SK-N-SH treated with all-trans-retinoic acid at 6 μM for 48 hours (cell line): ENCODE results near the gene LBHD1.

Experiments used
- ATAC-seq: fragments of 200-7000 bp; cut with Tn5 transposase; 3 replicates; pipeline ENCODE4 v1.9.1; 2020; ENCODE audit warnings: mild to moderate bottlenecking, moderate library complexity
- ARNTL ChIP-seq: fragments of 450-650 bp; formaldehyde crosslinking; IDR thresholded peaks from 2 replicates; pipeline ENCODE4 v1.5.0; 2020; ENCODE audit warnings: low read depth, mild to moderate bottlenecking, moderate library complexity, borderline replicate concordance
- BACH2 ChIP-seq: fragments of 250-450 bp; sonication (Bioruptor Pico); IDR thresholded peaks from 2 replicates; pipeline ENCODE4 v1.9.0; 2021; ENCODE audit warnings: mild to moderate bottlenecking, borderline replicate concordance
- GLIS3 ChIP-seq: fragments of 250-450 bp; sonication (Bioruptor Pico); IDR thresholded peaks from 2 replicates; pipeline ENCODE4 v1.5.0; 2020; ENCODE audit warnings: mild to moderate bottlenecking, moderate library complexity
- ISL1 ChIP-seq: fragments of 250-450 bp; sonication (Bioruptor Pico); IDR thresholded peaks from 2 replicates; pipeline ENCODE4 v2.1.2; 2022; ENCODE audit warnings: mild to moderate bottlenecking, moderate library complexity
- OSR1 ChIP-seq: fragments of 250-450 bp; sonication (Bioruptor Pico); IDR thresholded peaks from 2 replicates; pipeline ENCODE4 v1.8.0; 2022; ENCODE audit warnings: moderate library complexity, mild to moderate bottlenecking, inconsistent platforms
- PPARA ChIP-seq: fragments of 250-450 bp; sonication (Bioruptor Pico); IDR thresholded peaks from 2 replicates; pipeline ENCODE4 v1.5.0; 2020; ENCODE audit warnings: mild to moderate bottlenecking, borderline replicate concordance
- RARB ChIP-seq: fragments of 250-450 bp; sonication (Bioruptor Pico); IDR thresholded peaks from 2 replicates; pipeline ENCODE4 v1.8.0; 2021; ENCODE audit warnings: mild to moderate bottlenecking, moderate library complexity
- SNAI2 ChIP-seq: fragments of 250-450 bp; sonication (Bioruptor Pico); IDR thresholded peaks from 2 replicates; pipeline ENCODE4 v1.5.0; 2020; ENCODE audit warnings: mild to moderate bottlenecking, moderate library complexity
- TCF4 ChIP-seq: fragments of 250-450 bp; sonication (Bioruptor Pico); IDR thresholded peaks from 2 replicates; pipeline ENCODE4 v1.8.0; 2021; ENCODE audit warnings: mild to moderate bottlenecking, moderate library complexity, borderline replicate concordance
- TOX ChIP-seq: fragments of 250-450 bp; sonication (Bioruptor Pico); IDR thresholded peaks from 2 replicates; pipeline ENCODE4 v1.8.0; 2021; ENCODE audit warnings: mild to moderate bottlenecking, moderate library complexity, borderline replicate concordance
- ZC3H10 ChIP-seq: fragments of 250-450 bp; sonication (Bioruptor Pico); IDR thresholded peaks from 2 replicates; pipeline ENCODE4 v1.5.1; 2021; ENCODE audit warnings: mild to moderate bottlenecking, moderate library complexity
- ZFP3 ChIP-seq: fragments of 250-450 bp; sonication (Bioruptor Pico); IDR thresholded peaks from 2 replicates; pipeline ENCODE4 v1.5.0; 2020; ENCODE audit warnings: mild to moderate bottlenecking, moderate library complexity
- ZNF565 ChIP-seq: fragments of 450-650 bp; formaldehyde crosslinking; conservative IDR thresholded peaks from 2 replicates; pipeline ENCODE4 v1.5.0; 2020; ENCODE audit warnings: low read depth, mild to moderate bottlenecking, moderate library complexity
- ZNF70 ChIP-seq: fragments of 450-650 bp; formaldehyde crosslinking; IDR thresholded peaks from 2 replicates; pipeline ENCODE4 v1.5.0; 2020; ENCODE audit warnings: mild to moderate bottlenecking, moderate library complexity
- ZNF8 ChIP-seq: fragments of 450-650 bp; formaldehyde crosslinking; IDR thresholded peaks from 2 replicates; pipeline ENCODE4 v1.5.0; 2020; ENCODE audit warnings: mild to moderate bottlenecking, moderate library complexity
- TF ChIP-seq, protein P1 (sequence below): fragments of 250-450 bp; sonication (Bioruptor Pico); IDR thresholded peaks from 2 replicates; pipeline ENCODE4 v1.5.0; 2020; ENCODE audit warnings: mild to moderate bottlenecking, moderate library complexity
- TF ChIP-seq, protein P2 (sequence below): fragments of 250-450 bp; sonication (Bioruptor Pico); IDR thresholded peaks from 2 replicates; pipeline ENCODE4 v1.5.1; 2021; ENCODE audit warnings: mild to moderate bottlenecking, moderate library complexity
- TF ChIP-seq, protein P3 (sequence below): fragments of 250-450 bp; sonication (Bioruptor Pico); IDR thresholded peaks from 2 replicates; pipeline ENCODE4 v1.8.0; 2020; ENCODE audit warnings: mild to moderate bottlenecking, moderate library complexity, borderline replicate concordance
- TF ChIP-seq, protein P4 (sequence below): fragments of 250-450 bp; sonication (Bioruptor Pico); IDR thresholded peaks from 2 replicates; pipeline ENCODE4 v1.8.0; 2021; ENCODE audit warnings: low read depth, mild to moderate bottlenecking, moderate library complexity, borderline replicate concordance

The LBHD1 gene

DNA sequence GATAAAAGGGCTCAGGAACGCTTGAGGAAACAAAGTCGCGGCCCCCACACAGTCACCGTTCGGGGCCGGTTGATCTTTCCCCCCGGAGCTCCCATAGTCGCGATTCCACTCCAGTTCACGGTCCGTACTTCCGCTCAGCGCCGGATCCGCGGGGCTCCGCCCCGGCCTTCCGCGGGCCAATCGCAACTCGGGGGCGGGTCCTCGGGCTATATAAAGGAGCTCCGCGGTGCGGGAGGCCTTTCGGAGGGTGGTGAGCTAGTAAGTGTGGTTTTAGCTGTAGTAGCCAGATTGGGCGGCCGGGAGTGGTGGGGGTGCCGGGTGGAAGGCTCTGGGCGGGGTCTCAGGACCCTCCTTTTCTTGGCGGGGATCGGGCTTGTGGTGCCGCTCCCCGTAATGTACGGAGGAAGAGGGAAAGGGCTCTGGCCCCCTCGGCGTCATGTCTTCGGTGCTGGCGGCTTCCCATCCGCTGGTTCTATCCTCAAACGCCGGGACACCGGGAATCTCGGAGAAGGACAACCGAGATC lies 6.9 kb downstream of the LBHD1 start, which contains the start of the genes C11orf98 and CSKMT (continued):
- TF ChIP-seq, protein P1, sequence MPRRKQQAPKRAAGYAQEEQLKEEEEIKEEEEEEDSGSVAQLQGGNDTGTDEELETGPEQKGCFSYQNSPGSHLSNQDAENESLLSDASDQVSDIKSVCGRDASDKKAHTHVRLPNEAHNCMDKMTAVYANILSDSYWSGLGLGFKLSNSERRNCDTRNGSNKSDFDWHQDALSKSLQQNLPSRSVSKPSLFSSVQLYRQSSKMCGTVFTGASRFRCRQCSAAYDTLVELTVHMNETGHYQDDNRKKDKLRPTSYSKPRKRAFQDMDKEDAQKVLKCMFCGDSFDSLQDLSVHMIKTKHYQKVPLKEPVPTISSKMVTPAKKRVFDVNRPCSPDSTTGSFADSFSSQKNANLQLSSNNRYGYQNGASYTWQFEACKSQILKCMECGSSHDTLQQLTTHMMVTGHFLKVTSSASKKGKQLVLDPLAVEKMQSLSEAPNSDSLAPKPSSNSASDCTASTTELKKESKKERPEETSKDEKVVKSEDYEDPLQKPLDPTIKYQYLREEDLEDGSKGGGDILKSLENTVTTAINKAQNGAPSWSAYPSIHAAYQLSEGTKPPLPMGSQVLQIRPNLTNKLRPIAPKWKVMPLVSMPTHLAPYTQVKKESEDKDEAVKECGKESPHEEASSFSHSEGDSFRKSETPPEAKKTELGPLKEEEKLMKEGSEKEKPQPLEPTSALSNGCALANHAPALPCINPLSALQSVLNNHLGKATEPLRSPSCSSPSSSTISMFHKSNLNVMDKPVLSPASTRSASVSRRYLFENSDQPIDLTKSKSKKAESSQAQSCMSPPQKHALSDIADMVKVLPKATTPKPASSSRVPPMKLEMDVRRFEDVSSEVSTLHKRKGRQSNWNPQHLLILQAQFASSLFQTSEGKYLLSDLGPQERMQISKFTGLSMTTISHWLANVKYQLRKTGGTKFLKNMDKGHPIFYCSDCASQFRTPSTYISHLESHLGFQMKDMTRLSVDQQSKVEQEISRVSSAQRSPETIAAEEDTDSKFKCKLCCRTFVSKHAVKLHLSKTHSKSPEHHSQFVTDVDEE: no peak

DNA sequence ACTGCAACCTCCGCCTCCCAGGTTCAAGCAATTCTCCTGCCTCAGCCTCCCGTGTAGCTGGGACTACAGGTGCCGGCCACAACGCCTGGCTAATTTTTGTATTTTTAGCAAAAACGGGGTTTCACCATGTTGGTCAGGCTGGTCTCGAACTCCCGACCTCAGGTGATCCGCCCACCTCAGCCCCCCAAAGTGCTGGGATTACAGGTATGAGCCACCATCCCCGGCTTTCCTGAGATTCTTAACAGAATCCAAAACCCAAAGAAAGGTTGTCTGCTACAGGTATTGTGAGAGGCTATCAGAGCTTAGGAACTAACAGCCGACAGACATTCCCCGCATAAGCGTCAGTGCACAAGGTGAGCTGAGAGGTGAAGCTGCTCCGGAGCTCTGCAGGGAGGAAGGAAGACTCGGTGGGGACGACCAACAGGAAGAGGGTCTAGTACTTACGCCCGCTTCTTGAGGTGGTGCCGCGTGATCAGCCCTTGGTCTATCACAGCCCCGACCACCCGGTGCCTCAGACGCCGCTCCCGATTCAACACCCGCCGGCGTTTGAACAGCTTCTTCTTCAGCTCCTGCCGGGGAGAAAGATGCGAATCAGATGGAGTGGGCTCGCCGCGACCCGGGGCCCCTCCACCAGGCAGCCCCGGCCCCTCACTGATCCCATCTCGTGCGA lies 7.5 kb downstream of the LBHD1 start:
- TF ChIP-seq SNAI2: no peak
- no peak for TF ChIP-seq GLIS3
- TF ChIP-seq ZNF565: no peak
- no peak for TF ChIP-seq BACH2 (CRISPR knock-in tag)
- no peak for TF ChIP-seq ARNTL (CRISPR knock-in tag)
- TF ChIP-seq OSR1 (CRISPR knock-in tag): no peak
- no peak for TF ChIP-seq ZNF70
- TF ChIP-seq, protein P2, sequence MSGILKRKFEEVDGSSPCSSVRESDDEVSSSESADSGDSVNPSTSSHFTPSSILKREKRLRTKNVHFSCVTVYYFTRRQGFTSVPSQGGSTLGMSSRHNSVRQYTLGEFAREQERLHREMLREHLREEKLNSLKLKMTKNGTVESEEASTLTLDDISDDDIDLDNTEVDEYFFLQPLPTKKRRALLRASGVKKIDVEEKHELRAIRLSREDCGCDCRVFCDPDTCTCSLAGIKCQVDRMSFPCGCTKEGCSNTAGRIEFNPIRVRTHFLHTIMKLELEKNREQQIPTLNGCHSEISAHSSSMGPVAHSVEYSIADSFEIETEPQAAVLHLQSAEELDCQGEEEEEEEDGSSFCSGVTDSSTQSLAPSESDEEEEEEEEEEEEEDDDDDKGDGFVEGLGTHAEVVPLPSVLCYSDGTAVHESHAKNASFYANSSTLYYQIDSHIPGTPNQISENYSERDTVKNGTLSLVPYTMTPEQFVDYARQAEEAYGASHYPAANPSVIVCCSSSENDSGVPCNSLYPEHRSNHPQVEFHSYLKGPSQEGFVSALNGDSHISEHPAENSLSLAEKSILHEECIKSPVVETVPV: no peak
- no peak for TF ChIP-seq ZNF8 (CRISPR knock-in tag)
- no peak for TF ChIP-seq TOX (CRISPR knock-in tag)
- no peak for TF ChIP-seq ZFP3 (CRISPR knock-in tag)
- TF ChIP-seq PPARA (CRISPR knock-in tag): no peak
- TF ChIP-seq, protein P1: no peak
- TF ChIP-seq RARB (CRISPR knock-in tag): no peak
- TF ChIP-seq ISL1 (CRISPR knock-in tag): no peak
- TF ChIP-seq, protein P3, sequence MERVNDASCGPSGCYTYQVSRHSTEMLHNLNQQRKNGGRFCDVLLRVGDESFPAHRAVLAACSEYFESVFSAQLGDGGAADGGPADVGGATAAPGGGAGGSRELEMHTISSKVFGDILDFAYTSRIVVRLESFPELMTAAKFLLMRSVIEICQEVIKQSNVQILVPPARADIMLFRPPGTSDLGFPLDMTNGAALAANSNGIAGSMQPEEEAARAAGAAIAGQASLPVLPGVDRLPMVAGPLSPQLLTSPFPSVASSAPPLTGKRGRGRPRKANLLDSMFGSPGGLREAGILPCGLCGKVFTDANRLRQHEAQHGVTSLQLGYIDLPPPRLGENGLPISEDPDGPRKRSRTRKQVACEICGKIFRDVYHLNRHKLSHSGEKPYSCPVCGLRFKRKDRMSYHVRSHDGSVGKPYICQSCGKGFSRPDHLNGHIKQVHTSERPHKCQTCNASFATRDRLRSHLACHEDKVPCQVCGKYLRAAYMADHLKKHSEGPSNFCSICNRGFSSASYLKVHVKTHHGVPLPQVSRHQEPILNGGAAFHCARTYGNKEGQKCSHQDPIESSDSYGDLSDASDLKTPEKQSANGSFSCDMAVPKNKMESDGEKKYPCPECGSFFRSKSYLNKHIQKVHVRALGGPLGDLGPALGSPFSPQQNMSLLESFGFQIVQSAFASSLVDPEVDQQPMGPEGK: no peak
- TF ChIP-seq TCF4 (CRISPR knock-in tag): no peak
- TF ChIP-seq ZC3H10: no peak
- TF ChIP-seq, protein P4, sequence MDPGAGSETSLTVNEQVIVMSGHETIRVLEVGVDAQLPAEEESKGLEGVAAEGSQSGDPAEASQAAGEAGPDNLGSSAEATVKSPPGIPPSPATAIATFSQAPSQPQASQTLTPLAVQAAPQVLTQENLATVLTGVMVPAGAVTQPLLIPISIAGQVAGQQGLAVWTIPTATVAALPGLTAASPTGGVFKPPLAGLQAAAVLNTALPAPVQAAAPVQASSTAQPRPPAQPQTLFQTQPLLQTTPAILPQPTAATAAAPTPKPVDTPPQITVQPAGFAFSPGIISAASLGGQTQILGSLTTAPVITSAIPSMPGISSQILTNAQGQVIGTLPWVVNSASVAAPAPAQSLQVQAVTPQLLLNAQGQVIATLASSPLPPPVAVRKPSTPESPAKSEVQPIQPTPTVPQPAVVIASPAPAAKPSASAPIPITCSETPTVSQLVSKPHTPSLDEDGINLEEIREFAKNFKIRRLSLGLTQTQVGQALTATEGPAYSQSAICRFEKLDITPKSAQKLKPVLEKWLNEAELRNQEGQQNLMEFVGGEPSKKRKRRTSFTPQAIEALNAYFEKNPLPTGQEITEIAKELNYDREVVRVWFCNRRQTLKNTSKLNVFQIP: no peak

DNA sequence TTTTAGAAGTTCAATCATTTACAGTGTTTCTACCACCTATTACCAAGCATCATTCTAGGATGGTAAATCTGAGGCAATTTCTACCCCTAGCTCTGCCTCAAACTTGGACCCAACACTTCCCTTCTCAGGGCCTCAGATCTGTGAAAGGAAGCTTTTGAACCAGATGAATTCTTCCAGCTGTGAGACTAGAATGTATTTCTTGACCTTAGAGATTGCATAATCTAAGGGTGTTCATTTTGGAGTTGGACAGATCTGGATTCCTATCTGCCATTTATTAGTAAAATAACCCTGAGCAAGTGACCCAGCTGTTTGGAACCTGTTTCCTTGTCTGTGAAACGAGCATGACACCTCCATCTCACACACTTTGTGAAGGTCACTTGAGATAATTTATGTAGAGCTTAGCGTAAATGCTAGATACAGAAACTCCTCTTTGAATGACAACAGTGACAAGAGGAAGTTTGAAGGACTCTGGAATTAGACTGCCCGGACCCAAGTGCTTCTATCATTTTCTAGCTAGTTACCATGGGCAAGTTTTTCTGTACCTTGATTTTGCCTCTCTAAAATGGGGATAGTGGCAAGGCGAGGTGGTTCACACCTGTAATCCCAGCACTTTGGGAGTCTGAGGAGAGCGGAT lies 15.2 kb downstream of the LBHD1 start:
- ATAC-seq: no peak
- no peak for TF ChIP-seq ISL1 (CRISPR knock-in tag)
- TF ChIP-seq RARB (CRISPR knock-in tag): no peak
- no peak for TF ChIP-seq GLIS3

More for the DNA sequence above, 7.5 kb downstream of the LBHD1 start:
- ATAC-seq: peak; percentile 65
